Endothelial cell of umbilical vein (primary cell): Measurements from ENCODE around the gene COL5A1. TPM values are rescaled to one million over a fixed set of nuclear protein-coding genes. Genes with fewer than 3 reads are reported as not detected.

Experiments
- BruUV-seq: library from RNA; stranded (reverse); fragments of 400-500 nt; replicated peaks from 2 replicates; lab custom pipeline; 2021; lab: Mats Ljungman, UMichigan
- CTCF ChIA-PET: fragments of 300-600, 350-600 bp; sonication (Branson Sonifier 250); formaldehyde crosslinking; loops from one replicate; lab custom pipeline; 2021; ENCODE audit warnings: antibody characterized with exemption, inconsistent platforms; lab: Charles Lee
- POLR2A ChIA-PET: fragments of 300-600, 350-600 bp; sonication (Branson Sonifier 250); formaldehyde crosslinking; loops from one replicate; lab custom pipeline; 2021; ENCODE audit warnings: antibody characterized with exemption, inconsistent platforms; lab: Charles Lee
- DNase-seq: peaks from one replicate; pipeline ENCODE4 v3.0.0-alpha.2; 2011; ENCODE audit warnings: low read depth, low spot score
- FAIRE-seq: peaks from 2 replicates; lab custom pipeline; 2011; peaks lifted over from hg19 to GRCh38; lab: Jason Lieb, UNC
- H2AFZ ChIP-seq: 2 replicates; pipeline ENCODE4 v1.6.0; 2012; ENCODE audit warnings: low read depth, low read length, control low read depth, inconsistent platforms
- H3K27ac ChIP-seq: 2 replicates; pipeline ENCODE4 v1.5.1; 2011; ENCODE audit warnings: low read depth, mild to moderate bottlenecking, control low read depth, low read length, moderate library complexity; ENCODE audit not compliant: insufficient read depth
- H3K27me3 ChIP-seq, 2 experiments: 2 replicates each; pipeline versions ENCODE4 v1.6.0 to v1.6.1; 2011; ENCODE audit warnings: low read length in 2 of 2, mixed read lengths in 1 of 2; ENCODE audit not compliant: control insufficient read depth in 2 of 2, insufficient read depth in 2 of 2
- H3K36me3 ChIP-seq, 2 experiments: 2 replicates in 1 of 2; 3 replicates in 1 of 2; pipeline ENCODE4 v1.5.1; 2011; ENCODE audit warnings: low read length in 2 of 2, mild to moderate bottlenecking in 1 of 2, moderate library complexity in 1 of 2; ENCODE audit not compliant: control insufficient read depth in 2 of 2, insufficient read depth in 2 of 2; ENCODE audit errors: extremely low read depth in 1 of 2
- H3K4me1 ChIP-seq: 3 replicates; pipeline ENCODE4 v1.5.1; 2011; ENCODE audit warnings: mild to moderate bottlenecking, low read length; ENCODE audit not compliant: control insufficient read depth, insufficient read depth; ENCODE audit errors: extremely low read depth
- H3K4me2 ChIP-seq: 2 replicates; pipeline ENCODE4 v1.6.1; 2011; ENCODE audit warnings: low read length, control low read depth, mixed read lengths; ENCODE audit not compliant: insufficient read depth
- H3K4me3 ChIP-seq, 3 experiments: fragments of 200-600 bp in 1 of 3; sonication (generic), shearing (Covaris generic) in 1 of 3; replicated peaks in 1 of 3; 2 replicates each; pipeline ENCODE4 v1.5.1; 2011 to 2016; ENCODE audit warnings: control low read depth in 3 of 3, low read length in 3 of 3, mild to moderate bottlenecking in 2 of 3, inconsistent platforms in 1 of 3, low read depth in 1 of 3, moderate library complexity in 1 of 3; ENCODE audit not compliant: insufficient read depth in 1 of 3
- H3K79me2 ChIP-seq: 2 replicates; pipeline ENCODE4 v1.6.0; 2012; ENCODE audit warnings: low read length, inconsistent platforms; ENCODE audit not compliant: control insufficient read depth, insufficient read depth
- H3K9ac ChIP-seq: replicated peaks from 2 replicates; pipeline ENCODE3; 2011; ENCODE audit warnings: low read length, control low read depth; ENCODE audit not compliant: insufficient read depth; ENCODE audit errors: extremely low read depth
- H3K9me1 ChIP-seq: replicated peaks from 3 replicates; pipeline ENCODE4 v1.6.0; 2011; ENCODE audit warnings: mild to moderate bottlenecking, low read length; ENCODE audit not compliant: control insufficient read depth, insufficient read depth; ENCODE audit errors: extremely low read depth
- H3K9me3 ChIP-seq: replicated peaks from 2 replicates; pipeline ENCODE4 v1.5.1; 2012; ENCODE audit warnings: low read length, inconsistent platforms; ENCODE audit not compliant: control insufficient read depth, insufficient read depth
- H4K20me1 ChIP-seq: replicated peaks from 2 replicates; pipeline ENCODE3; 2011; ENCODE audit warnings: mild to moderate bottlenecking, low read length; ENCODE audit not compliant: control insufficient read depth, insufficient read depth; ENCODE audit errors: extremely low read depth
- EZH2 ChIP-seq: IDR thresholded peaks from 2 replicates; pipeline ENCODE4 v1.6.1; 2012; ENCODE audit warnings: borderline replicate concordance, low read depth, mild to moderate bottlenecking, moderate library complexity, low read length, inconsistent platforms; ENCODE audit not compliant: severe bottlenecking
- FOS ChIP-seq: IDR thresholded peaks from 2 replicates; pipeline ENCODE4 v1.6.1; 2011; ENCODE audit warnings: mild to moderate bottlenecking, low read length, moderate library complexity, borderline replicate concordance; ENCODE audit not compliant: insufficient read depth
- GATA2 ChIP-seq: IDR thresholded peaks from 2 replicates; pipeline ENCODE4 v1.7.0; 2011; ENCODE audit warnings: low read depth, mild to moderate bottlenecking, moderate library complexity, mixed read lengths, low read length; ENCODE audit not compliant: insufficient read length, insufficient read depth
- JUN ChIP-seq: IDR thresholded peaks from 2 replicates; pipeline ENCODE4 v1.6.1; 2011; ENCODE audit warnings: borderline replicate concordance, low read depth; ENCODE audit not compliant: insufficient read length, insufficient read depth
- MYC ChIP-seq: IDR thresholded peaks from one replicate; pipeline ENCODE4 v1.6.1; 2011; ENCODE audit warnings: mild to moderate bottlenecking, low read depth, low read length
- POLR2A ChIP-seq: IDR thresholded peaks from 2 replicates; pipeline ENCODE4 v1.6.1; 2012; ENCODE audit warnings: low read depth, mild to moderate bottlenecking, control low read depth, low read length
- POLR2AphosphoS5 ChIP-seq: IDR thresholded peaks from 2 replicates; pipeline ENCODE4 v1.6.1; 2012; ENCODE audit warnings: low read depth, mild to moderate bottlenecking, control low read depth, low read length, moderate library complexity; ENCODE audit not compliant: insufficient read depth
- dilution Hi-C: fragments of 300-500 bp; cut with MboI; formaldehyde crosslinking; loops from one replicate; pipeline ENCODE4 v1.15.0; 2019; ENCODE audit warnings: low sequenced_read_pairs; ENCODE audit not compliant: extremely low pct_ligation_motif_present
- intact Hi-C: fragments of 100-400 bp; cut with micrococcal nuclease; formaldehyde crosslinking; loops from one replicate; pipeline ENCODE4 v1.10.0; 2022
- polyA plus RNA-seq, 4 experiments: library from polyadenylated mRNA; depleted of rRNA in 3 of 4; stranded (reverse) in 3 of 4; unstranded in 1 of 4; fragments of >200 nt; gene quantifications; 2 replicates each; pipeline versions ENCODE4 v1.2.1 to v1.2.3, GENCODE V29; 2011 to 2012; ENCODE audit warnings: missing spikeins in 1 of 4
- total RNA-seq: library from RNA; stranded (reverse); gene quantifications from 2 replicates; pipeline ENCODE4 v1.2.3, GENCODE V29; 2021
- TF ChIP-seq, protein P1 (sequence below): IDR thresholded peaks from 2 replicates; pipeline ENCODE4 v1.6.1; 2011; ENCODE audit not compliant: insufficient read depth, insufficient read length
- TF ChIP-seq, protein P2 (sequence below), 2 donors: IDR thresholded peaks; 1 replicate in 1 of 2; 2 replicates in 1 of 2; pipeline ENCODE4 v1.5.1; 2011; ENCODE audit warnings: low read length in 2 of 2, mild to moderate bottlenecking in 2 of 2, moderate library complexity in 2 of 2, control low read depth in 1 of 2, inconsistent platforms in 1 of 2, low read depth in 1 of 2; ENCODE audit not compliant: insufficient read depth in 1 of 2; ENCODE audit errors: extremely low read depth in 1 of 2

COL5A1 gene
- total and polyA plus RNA-seq, 2 donors (not counting 3 experiments of a cell fraction or from before 2014, with no cell fraction given): 97.4 to 175 TPM

DNA sequence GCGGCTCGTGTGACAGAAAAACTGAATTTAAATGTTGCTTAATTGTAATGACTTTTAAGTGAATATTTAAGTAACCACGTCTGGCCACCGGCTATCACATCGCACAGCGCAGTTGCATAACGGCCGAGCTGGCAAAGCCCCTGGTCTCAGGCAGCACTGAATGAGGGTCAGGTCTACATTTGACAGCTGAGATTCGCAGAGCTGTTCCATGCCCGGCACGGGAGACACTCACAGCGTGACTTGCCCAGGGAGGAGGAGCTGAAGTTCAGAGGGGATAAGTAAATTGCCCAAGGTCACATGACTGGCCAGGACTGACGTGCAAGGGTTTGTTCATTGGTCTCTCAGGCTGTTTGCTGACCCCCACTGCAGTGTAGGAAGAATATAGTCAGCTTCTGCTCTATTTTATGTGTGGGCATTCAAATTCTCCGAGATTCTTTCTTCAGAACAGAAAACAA, 17.4 kb upstream of the COL5A1 start:
- Histone ChIP-seq H2AFZ (no peak overlapping the region), H3K79me2 (no peaks in the 10 kb centered on the region), H3K4me2 (no peak overlapping the region), H3K27ac (no peak overlapping the region), H3K27me3 (no peaks in the 10 kb centered on the region), H3K4me1 (peaks cover 29% of the 10 kb centered on the region), H3K9me1 (no peaks in the 10 kb centered on the region), H3K9me3 (no peaks in the 10 kb centered on the region), H4K20me1 (no peaks in the 10 kb centered on the region), H3K9ac (no peak overlapping the region), H3K4me3 (no peak overlapping the region), H3K36me3 (no peaks in the 10 kb centered on the region)
- ChIA-PET POLR2A (no interaction called here), CTCF (interaction anchor here (1.0 to 1.8 kb wide), 2 partner anchors 22 to 65 kb away, joined by 3 to 5 read pairs; no protein-coding TSS in a partner anchor)
- dilution Hi-C loops (no loop called here), intact Hi-C loops (no loop called here)
- BruUV-seq: no TSS peak
- TF ChIP-seq FOS (no peak), JUN (no peak), MYC (no peak), GATA2 (no peak), EZH2 (no peak), POLR2A (no peak), POLR2AphosphoS5 (no peak)
- TF ChIP-seq, protein P1, sequence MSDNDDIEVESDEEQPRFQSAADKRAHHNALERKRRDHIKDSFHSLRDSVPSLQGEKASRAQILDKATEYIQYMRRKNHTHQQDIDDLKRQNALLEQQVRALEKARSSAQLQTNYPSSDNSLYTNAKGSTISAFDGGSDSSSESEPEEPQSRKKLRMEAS: no peak
- TF ChIP-seq, protein P2, sequence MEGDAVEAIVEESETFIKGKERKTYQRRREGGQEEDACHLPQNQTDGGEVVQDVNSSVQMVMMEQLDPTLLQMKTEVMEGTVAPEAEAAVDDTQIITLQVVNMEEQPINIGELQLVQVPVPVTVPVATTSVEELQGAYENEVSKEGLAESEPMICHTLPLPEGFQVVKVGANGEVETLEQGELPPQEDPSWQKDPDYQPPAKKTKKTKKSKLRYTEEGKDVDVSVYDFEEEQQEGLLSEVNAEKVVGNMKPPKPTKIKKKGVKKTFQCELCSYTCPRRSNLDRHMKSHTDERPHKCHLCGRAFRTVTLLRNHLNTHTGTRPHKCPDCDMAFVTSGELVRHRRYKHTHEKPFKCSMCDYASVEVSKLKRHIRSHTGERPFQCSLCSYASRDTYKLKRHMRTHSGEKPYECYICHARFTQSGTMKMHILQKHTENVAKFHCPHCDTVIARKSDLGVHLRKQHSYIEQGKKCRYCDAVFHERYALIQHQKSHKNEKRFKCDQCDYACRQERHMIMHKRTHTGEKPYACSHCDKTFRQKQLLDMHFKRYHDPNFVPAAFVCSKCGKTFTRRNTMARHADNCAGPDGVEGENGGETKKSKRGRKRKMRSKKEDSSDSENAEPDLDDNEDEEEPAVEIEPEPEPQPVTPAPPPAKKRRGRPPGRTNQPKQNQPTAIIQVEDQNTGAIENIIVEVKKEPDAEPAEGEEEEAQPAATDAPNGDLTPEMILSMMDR (IDR thresholded peaks at IDR 0.05; ENCODE audit: extremely low read depth in 1 of 2, insufficient read depth in 1 of 2, low read depth in 1 of 2, low read length in 2 of 2): no peak
- DNase-seq (no peak), FAIRE-seq (no peak)
